LNCAP (cell line): ENCODE results near the gene PPP2R5E.

Experiments
- TF ChIP-seq, protein P1 (sequence below): fragments of 450-650 bp; IDR thresholded peaks from 2 replicates; pipeline ENCODE4 v1.5.1; 2017; ENCODE audit warnings: mild to moderate bottlenecking

The PPP2R5E gene

GRCh38 chr14:63562405-63562804, 19.2 kb upstream of the PPP2R5E start:
- TF ChIP-seq, protein P1, sequence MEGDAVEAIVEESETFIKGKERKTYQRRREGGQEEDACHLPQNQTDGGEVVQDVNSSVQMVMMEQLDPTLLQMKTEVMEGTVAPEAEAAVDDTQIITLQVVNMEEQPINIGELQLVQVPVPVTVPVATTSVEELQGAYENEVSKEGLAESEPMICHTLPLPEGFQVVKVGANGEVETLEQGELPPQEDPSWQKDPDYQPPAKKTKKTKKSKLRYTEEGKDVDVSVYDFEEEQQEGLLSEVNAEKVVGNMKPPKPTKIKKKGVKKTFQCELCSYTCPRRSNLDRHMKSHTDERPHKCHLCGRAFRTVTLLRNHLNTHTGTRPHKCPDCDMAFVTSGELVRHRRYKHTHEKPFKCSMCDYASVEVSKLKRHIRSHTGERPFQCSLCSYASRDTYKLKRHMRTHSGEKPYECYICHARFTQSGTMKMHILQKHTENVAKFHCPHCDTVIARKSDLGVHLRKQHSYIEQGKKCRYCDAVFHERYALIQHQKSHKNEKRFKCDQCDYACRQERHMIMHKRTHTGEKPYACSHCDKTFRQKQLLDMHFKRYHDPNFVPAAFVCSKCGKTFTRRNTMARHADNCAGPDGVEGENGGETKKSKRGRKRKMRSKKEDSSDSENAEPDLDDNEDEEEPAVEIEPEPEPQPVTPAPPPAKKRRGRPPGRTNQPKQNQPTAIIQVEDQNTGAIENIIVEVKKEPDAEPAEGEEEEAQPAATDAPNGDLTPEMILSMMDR = no peak

GRCh38 chr14:63555572-63555971, 12.4 kb upstream of the PPP2R5E start:
- TF ChIP-seq, protein P1 = no peak

GRCh38 chr14:63551332-63551731, 8.2 kb upstream of the PPP2R5E start:
- TF ChIP-seq, protein P1 = no peak

GRCh38 chr14:63547798-63548335, 4.7 kb upstream of the PPP2R5E start:
- TF ChIP-seq, protein P1 = no peak

GRCh38 chr14:63545431-63545830, 2.3 kb upstream of the PPP2R5E start:
- TF ChIP-seq, protein P1 = no peak

- TF ChIP-seq, protein P1 = peak; percentile 23; the same call in 1 of the 2 replicates
Measured at GRCh38 chr14:63544591-63545299, 1.6 kb upstream of the PPP2R5E start.

GRCh38 chr14:63543826-63544406, 739 bp upstream of the PPP2R5E start:
- TF ChIP-seq, protein P1 = no peak
